Inflammatory macrophage (primary cell): ENCODE results near the gene TCN2.
"Not testable (repeated sequence)": the region's sequence is repeated elsewhere in the genome, so short reads cannot be mapped to it uniquely, and the experiment has no call there.

Source experiments
- DNase-seq, 2 donors: peaks; one replicate each; pipeline ENCODE4 v3.0.0-alpha.2; 2020 to 2022

The TCN2 gene

GRCh38 chr22:30611197-30611596 is 4.2 kb downstream of the TCN2 start:
- no peak for DNase-seq

GRCh38 chr22:30612789-30613188 is 5.8 kb downstream of the TCN2 start:
- no peak for DNase-seq

DNA sequence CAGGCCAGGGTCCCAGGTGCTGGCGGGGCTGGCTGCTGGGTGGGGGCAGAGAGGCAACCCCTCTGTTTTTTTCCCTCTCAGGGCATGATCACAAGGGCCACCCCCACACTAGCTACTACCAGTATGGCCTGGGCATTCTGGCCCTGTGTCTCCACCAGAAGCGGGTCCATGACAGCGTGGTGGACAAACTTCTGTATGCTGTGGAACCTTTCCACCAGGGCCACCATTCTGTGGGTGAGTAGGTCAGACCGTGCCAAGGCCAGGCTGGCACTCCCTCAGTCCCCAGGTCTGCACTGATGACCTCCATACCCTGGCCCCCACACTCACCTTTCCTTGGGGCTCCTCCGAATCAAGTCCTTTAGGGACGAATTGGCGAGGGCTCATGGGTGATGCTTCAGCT is 7.3 kb downstream of the TCN2 start:
- no peak for DNase-seq

DNA sequence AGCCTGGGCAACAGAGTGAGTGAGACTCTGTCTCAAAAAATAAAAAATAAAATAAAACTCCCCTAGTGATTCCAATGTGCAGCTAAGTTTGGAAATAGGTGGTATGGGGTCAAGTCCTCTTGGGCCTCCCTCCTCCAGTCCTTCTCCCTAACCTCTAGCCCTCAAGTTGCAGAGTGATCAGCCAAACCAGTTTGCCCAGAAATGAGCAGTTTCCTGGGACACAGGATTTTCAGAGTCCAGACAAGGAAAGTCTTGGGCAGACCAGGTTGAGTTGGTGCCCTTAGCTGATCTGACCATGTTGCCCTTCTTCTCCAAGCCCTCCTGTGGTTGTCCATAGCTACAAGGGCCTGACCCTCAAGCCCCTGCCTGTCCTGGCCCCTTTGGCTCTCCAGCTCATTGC is 7.9 kb downstream of the TCN2 start:
- DNase-seq: no peak

GRCh38 chr22:30615543-30615954 is 8.6 kb downstream of the TCN2 start:
- DNase-seq: peak; percentile 45 to 78

GRCh38 chr22:30617819-30618218 is 10.8 kb downstream of the TCN2 start:
- no peak for DNase-seq

DNA sequence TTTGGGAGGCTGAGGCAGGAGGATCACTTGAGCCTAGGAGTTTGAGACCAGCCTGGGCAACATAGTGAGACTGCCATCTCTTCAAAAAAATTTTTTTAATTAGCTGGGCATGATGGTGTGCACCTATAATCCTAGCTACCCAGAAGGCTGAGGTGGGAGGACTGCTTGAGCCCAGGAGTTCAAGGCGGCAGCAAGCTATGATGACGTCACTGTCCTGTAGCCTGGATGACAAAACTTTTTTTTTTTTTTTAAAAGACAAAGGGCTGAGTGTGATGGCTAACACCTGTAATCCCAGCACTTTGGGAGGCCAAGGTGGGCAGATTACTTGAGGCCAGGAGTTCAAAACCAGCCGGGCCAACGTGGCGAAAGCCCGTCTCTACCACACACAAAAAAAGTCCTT is 12.9 kb downstream of the TCN2 start:
- not testable (repeated sequence) for DNase-seq

GRCh38 chr22:30626413-30626812 is 19.4 kb downstream of the TCN2 start:
- no peak for DNase-seq

- DNase-seq: peak; percentile 50 to 53
These were observed 20.5 kb downstream of the TCN2 start for GRCh38 chr22:30627471-30627870.

- no peak for DNase-seq
These were observed 21.5 kb downstream of the TCN2 start for GRCh38 chr22:30628491-30628890.

DNA sequence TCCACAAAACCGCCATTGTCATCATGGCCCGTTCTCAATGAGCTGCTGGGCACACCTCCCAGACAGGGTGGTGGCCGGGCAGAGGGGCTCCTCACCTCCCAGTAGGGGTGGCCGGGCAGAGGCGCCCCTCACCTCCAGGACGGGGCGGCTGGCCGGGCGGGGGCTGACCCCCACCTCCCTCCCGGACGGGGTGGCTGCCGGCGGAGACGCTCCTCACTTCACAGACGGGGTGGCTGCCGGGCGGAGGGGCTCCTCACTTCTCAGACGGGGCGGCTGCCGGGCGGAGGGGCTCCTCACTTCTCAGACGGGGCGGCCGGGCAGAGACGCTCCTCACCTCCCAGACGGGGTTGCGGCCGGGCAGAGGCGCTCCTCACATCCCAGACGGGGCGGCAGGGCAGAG is 24.5 kb downstream of the TCN2 start:
- DNase-seq: not testable (repeated sequence)

DNA sequence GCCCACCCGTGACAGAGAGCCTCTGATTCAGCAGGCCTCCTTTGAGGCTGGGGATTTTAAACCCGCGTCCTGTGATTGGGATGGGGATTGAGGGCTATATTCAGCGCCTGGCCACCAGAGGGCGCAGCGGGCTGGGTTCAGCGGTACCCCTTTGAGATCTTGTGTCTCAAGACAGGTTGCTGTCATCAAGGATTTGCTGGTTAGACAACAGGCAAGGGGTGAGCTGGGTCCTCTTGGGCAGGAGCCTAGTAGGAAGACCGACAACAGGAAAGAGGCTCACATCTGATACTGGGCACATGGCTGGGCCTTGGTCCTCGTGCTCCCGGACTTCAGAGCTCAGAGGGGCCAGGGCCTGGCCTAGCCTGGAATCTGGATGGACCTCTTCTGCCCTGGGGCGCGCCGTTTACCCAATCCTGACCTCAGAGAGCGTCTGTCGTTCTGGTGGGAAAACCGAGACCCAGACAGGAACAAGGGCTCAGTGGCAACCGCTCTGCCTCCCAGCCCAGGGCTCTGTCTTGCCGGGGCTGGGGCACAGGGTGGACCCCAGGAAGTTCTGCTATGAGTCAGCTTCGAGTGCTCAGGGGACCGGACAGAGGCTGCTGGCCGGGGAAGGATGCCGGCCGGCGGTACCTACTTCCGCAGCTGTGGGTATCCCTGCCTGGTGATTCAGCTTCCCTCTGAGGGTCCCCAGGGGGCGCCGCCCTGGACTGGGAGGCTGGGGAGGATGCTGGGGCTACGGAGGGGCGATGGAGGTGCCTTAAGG is 27.7 kb downstream of the TCN2 start:
- peak; percentile 87 to 90 for DNase-seq

DNA sequence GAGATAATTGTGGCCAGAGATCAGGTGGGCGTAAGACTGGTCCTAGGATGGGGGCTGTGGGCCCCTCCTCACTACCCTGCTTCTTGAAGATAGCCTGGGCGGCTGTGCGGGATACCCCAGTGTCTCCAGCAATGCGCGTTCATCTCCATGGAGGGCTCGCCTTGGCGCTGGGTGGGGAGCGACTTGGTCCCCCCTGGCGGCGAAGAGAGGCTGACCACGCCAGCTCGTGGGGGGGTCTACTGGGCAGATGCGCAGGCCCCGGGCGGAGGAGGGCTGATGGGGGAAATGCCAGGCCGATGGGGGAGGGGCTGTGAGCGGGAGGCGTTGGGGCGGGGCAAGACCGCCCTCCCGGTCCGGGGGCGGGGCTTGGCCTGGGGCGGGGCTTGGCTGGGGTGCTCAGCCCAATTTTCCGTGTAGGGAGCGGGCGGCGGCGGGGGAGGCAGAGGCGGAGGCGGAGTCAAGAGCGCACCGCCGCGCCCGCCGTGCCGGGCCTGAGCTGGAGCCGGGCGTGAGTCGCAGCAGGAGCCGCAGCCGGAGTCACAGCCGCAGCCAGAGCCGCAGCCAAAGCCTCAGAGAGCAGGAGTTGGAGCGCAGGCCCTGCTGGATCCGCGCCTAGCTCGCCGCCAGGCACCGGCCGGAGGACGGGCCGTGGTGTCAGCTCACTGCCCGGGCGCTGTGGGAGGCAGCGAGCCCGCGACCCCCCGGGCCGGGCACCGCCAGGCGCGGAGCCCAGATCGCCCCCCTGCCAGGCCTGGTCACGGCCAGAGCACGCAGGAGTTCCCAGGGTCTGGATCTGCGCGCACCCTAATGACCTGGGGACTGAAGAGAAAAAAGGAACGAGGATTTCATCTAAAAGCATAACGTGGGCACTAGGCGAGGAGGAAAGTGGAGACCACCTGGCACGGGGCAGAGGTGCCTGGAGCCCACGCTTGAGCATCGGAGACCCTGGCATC is 28.6 kb downstream of the TCN2 start, which contains the start of gene SLC35E4:
Gene SLC35E4, plus strand, starts transcription at position 509 of the 953 bp plus-strand sequence. CDS start 670 bp downstream, outside the sequence.
- peak; percentile 81 to 89 for DNase-seq

DNA sequence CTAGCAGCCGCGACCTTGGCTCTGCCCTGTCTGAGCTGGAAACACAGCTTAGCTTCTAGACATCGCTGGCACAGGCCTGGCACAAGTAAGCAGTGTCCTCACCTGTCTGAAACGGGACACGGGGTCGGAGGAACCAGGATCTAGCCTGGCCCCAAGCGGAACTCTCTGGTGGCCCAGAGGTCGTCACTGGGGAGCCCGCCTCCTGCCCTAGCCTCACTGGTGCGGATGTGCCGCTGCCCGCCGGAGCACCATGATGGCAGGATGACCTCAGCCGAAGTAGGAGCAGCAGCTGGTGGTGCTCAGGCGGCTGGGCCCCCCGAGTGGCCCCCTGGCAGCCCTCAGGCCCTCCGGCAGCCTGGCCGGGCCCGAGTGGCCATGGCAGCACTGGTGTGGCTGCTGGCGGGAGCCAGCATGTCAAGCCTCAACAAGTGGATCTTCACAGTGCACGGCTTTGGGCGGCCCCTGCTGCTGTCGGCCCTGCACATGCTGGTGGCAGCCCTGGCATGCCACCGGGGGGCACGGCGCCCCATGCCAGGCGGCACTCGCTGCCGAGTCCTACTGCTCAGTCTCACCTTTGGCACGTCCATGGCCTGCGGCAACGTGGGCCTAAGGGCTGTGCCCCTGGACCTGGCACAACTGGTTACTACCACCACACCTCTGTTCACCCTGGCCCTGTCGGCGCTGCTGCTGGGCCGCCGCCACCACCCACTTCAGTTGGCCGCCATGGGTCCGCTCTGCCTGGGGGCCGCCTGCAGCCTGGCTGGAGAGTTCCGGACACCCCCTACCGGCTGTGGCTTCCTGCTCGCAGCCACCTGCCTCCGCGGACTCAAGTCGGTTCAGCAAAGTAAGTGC is 29.5 kb downstream of the TCN2 start:
- DNase-seq: no peak

DNA sequence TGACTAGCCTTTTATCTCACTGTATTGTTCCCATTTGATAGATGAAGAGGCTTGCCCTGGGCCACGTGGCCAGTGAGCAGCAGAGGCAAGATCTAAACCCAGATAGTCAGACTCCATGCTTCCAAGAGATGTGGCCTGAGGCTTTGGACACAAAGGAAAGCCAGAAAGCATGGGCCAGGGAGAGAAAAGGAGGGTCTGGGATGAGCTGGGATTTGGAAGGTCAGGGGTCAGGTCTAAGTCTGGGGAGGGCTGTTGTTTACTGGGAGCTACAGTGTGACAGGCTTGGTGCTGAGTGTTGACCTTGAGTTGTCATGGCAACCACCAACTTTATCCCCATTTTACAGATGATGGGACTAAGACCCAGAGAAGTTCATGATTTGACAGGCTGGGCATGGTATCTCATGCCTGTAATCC is 30.7 kb downstream of the TCN2 start:
- no peak for DNase-seq

DNA sequence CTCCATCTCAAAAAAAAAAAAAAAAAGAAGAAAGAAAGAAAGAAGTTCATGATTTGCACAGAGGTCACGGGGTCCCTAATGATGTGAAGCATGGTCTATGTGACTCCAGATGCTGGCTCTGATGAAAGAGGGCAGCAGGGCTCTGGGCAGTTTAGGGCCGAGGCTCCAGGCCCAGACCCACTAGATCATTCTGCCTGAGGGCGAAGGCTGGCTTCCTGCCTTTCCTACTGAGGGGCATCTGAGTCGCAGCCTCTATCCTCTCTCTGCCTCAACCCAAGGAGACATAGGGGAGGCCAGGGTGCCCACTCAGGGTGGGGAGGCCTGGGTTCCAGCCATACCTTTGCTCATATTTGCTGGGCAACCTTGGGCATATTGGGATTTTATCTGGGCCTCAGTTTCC is 33.4 kb downstream of the TCN2 start:
- no peak for DNase-seq

- DNase-seq: peak in 1 of 2 donors; percentile 13
These were observed 34.0 kb downstream of the TCN2 start for GRCh38 chr22:30640839-30641430.

DNA sequence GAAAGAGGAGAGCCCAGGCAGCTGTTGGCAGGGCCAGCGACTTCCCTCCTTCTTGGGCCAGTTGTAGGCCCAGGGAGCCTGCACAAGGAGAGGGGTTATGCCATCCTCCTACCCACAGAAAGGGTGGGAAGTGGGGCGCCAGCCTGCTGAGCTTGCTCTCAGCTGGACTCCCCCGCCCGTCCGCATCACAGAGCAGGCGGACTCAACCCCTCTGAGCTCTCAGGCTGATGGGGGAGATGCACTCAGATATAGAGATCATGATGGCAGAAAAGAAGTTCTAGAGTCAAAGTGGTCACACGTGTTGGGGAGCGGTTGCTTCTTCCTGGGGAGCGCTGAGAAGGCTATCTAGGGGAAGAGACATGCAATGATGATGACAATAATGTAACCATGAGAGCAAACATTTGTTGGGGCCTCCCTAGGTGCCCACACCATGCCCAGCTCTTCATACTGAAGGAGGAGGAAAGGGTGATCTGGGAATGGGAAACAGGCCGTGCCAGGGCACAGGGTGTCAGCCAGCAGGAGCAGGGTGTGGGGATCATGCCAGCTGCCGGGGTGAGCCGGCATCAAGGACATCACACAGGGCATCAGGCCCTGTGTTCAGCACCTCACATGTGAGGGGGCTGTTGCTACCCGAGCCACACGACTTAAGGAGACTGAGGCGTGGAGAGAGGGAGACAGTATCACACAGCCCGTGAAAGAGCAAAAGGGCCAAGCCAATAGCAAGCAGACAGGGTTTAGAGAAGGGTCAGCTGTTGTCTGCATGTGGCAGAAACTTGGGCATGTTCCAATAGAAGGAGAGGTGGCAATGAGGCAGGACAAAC is 36.3 kb downstream of the TCN2 start:
- DNase-seq: peak in 1 of 2 donors; percentile 13

DNA sequence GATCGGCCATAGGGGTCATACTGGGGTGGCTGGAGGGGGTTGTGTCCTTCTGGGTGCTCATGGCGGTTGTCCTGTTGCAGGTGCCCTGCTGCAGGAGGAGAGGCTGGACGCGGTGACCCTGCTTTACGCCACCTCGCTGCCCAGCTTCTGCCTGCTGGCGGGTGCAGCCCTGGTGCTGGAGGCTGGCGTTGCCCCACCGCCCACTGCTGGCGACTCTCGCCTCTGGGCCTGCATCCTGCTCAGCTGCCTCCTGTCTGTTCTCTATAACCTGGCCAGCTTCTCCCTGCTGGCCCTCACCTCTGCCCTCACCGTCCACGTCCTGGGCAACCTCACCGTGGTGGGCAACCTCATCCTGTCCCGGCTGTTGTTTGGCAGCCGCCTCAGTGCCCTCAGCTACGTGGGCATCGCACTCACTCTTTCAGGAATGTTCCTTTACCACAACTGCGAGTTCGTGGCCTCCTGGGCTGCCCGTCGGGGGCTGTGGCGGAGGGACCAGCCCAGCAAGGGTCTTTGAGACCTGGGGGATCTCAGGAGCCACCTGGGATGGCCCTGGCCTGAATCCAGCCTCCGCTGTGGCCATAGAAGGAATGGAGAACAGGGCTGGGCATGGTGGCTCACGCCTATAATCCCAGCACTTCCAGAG is 39.7 kb downstream of the TCN2 start:
- DNase-seq: no peak

- DNase-seq: no peak
These were observed 40.6 kb downstream of the TCN2 start for GRCh38 chr22:30647536-30647935.

DNA sequence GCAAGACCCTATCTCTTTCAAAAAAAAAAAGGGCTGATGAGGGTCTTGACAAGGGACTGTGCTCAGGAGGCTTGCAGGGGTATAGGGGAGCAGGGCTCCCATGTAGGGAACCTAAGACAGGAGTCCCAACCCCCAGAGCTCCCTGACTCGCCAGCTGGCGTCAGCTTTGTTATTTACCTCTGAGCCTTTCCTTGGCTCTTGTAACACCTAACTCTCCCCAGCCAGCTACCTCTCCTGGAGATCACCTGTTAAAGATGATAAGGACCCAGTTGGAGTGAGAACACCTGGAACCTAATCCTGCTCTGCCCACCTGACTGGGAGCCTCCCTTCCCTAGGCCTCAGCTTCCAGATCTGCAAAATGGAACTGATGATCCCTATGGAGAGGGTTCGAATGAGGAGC is 41.9 kb downstream of the TCN2 start:
- no peak for DNase-seq
